ENCODE results near the gene CCDC38.

DNA sequence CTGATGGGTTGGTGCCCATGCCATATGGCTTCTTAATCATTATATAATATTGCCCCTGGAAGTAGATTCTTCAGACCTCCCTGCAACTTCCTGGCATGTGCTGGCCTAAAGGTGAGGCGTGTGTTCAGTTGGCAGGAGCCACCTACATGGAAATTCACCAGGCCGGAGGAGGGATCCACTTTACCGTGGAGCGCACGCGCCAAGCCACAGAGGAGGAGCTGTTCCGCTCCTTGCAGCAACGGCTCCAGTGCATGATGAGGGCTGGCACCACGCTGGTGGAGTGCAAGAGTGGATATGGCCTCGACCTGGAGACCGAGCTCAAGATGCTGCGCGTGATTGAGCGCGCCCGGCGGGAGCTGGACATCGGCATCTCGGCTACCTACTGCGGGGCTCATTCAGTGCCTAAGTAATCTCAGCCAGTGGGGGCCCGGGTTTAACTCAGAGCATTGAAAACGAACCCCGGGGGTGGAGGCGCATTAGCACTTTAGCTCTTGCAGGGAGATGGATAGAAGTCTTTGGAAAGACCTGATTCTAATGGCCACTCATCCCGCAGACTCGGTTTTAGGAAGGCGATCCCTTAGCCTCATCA, 14.2 kb upstream of the CCDC38 start:
- TF ChIP-seq, protein P1, sequence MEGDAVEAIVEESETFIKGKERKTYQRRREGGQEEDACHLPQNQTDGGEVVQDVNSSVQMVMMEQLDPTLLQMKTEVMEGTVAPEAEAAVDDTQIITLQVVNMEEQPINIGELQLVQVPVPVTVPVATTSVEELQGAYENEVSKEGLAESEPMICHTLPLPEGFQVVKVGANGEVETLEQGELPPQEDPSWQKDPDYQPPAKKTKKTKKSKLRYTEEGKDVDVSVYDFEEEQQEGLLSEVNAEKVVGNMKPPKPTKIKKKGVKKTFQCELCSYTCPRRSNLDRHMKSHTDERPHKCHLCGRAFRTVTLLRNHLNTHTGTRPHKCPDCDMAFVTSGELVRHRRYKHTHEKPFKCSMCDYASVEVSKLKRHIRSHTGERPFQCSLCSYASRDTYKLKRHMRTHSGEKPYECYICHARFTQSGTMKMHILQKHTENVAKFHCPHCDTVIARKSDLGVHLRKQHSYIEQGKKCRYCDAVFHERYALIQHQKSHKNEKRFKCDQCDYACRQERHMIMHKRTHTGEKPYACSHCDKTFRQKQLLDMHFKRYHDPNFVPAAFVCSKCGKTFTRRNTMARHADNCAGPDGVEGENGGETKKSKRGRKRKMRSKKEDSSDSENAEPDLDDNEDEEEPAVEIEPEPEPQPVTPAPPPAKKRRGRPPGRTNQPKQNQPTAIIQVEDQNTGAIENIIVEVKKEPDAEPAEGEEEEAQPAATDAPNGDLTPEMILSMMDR (IDR thresholded peaks at IDR 0.05; ENCODE audit: insufficient read depth, low read length, poor library complexity, severe bottlenecking): no peak
- no peak for TF ChIP-seq EZH2phosphoT487 (conservative IDR thresholded peaks at IDR 0.05; ENCODE audit: low read length)
